ENCODE results near the gene TROAP. TPM values are rescaled to one million over a fixed set of nuclear protein-coding genes. Genes with fewer than 3 reads are reported as not detected.
A peak's percentile ranks its signal among the peaks of the same experiment; 100 is the strongest.

TROAP gene
- total RNA-seq, 1 donor from 2014 or later: 6.5 TPM

DNA sequence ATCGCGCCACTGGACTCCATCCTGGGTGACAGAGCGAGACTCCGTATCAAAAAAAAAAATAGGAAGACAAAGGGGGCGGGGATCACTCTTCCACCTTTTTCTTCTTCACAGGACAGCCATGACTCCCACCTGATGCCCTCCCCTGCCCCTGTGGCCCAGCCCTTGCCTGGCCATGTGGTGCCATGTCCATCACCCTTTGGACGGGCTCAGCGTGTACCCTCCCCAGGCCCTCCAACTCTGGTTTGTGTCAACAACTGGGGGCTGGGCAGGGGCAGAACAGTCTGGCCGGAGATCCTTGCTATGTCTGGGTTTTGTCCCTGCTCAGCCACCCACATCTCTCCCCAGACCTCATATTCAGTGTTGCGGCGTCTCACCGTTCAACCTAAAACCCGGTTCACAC, 5.8 kb downstream of the TROAP start:
- Mint-ChIP-seq H3K36me3 (ENCODE audit: low read depth) (peaks cover 2% of the 10 kb centered on the region), H3K27me3 (ENCODE audit: low read depth) (no peaks in the 10 kb centered on the region), H3K9me3 (ENCODE audit: low read depth) (no peaks in the 10 kb centered on the region), H3K4me3 (ENCODE audit: unreplicated experiment) (no peak overlapping the region), H3K27ac (ENCODE audit: unreplicated experiment) (no peak overlapping the region), H3K4me1 (ENCODE audit: low read depth) (peaks cover 7% of the 10 kb centered on the region)
- no peak for DNase-seq (ENCODE audit: low spot score)
- TF ChIP-seq, protein P1, sequence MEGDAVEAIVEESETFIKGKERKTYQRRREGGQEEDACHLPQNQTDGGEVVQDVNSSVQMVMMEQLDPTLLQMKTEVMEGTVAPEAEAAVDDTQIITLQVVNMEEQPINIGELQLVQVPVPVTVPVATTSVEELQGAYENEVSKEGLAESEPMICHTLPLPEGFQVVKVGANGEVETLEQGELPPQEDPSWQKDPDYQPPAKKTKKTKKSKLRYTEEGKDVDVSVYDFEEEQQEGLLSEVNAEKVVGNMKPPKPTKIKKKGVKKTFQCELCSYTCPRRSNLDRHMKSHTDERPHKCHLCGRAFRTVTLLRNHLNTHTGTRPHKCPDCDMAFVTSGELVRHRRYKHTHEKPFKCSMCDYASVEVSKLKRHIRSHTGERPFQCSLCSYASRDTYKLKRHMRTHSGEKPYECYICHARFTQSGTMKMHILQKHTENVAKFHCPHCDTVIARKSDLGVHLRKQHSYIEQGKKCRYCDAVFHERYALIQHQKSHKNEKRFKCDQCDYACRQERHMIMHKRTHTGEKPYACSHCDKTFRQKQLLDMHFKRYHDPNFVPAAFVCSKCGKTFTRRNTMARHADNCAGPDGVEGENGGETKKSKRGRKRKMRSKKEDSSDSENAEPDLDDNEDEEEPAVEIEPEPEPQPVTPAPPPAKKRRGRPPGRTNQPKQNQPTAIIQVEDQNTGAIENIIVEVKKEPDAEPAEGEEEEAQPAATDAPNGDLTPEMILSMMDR (IDR thresholded peaks at IDR 0.05): no peak

DNA sequence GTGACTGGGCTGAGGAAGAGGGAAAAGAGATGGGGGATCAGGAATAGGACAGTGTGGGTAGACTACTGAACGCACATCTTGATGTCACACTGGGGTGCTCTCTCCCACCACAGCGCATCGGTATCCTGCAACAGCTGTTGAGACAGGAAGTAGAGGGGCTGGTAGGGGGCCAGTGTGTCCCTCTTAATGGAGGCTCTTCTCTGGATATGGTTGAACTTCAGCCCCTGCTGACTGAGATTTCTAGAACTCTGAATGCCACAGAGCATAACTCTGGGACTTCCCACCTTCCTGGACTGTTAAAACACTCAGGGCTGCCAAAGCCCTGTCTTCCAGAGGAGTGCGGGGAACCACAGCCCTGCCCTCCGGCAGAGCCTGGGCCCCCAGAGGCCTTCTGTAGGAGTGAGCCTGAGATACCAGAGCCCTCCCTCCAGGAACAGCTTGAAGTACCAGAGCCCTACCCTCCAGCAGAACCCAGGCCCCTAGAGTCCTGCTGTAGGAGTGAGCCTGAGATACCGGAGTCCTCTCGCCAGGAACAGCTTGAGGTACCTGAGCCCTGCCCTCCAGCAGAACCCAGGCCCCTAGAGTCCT, 7.1 kb downstream of the TROAP start:
- TF ChIP-seq, protein P1 (IDR thresholded peaks at IDR 0.05): no peak
- Mint-ChIP-seq H3K36me3 (ENCODE audit: low read depth) (peaks cover 2% of the 10 kb centered on the region), H3K27me3 (ENCODE audit: low read depth) (no peaks in the 10 kb centered on the region), H3K27ac (ENCODE audit: unreplicated experiment) (no peak overlapping the region), H3K9me3 (ENCODE audit: low read depth) (no peaks in the 10 kb centered on the region), H3K4me3 (ENCODE audit: unreplicated experiment) (no peak overlapping the region), H3K4me1 (ENCODE audit: low read depth) (peaks cover 3% of the 10 kb centered on the region)
- no peak for DNase-seq (ENCODE audit: low spot score)

DNA sequence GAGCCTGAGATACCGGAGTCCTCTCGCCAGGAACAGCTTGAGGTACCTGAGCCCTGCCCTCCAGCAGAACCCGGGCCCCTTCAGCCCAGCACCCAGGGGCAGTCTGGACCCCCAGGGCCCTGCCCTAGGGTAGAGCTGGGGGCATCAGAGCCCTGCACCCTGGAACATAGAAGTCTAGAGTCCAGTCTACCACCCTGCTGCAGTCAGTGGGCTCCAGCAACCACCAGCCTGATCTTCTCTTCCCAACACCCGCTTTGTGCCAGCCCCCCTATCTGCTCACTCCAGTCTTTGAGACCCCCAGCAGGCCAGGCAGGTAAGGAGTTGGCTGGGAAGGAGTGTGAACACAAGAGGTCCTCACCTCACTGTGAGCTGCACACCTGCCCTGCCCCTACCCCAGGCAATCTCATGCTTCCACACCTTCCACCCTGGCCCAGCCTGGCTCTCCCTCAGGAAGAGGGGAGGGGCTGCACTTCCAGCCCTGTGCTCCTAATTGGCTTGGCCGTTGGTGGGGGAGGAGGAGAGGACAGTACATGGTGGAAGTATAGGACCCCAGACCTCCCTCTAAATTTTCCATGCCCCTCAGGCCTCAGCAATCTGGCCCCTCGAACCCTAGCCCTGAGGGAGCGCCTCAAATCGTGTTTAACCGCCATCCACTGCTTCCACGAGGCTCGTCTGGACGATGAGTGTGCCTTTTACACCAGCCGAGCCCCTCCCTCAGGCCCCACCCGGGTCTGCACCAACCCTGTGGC, 7.8 kb downstream of the TROAP start:
- DNase-seq (ENCODE audit: low spot score): no peak
- no peak overlapping the region for H3K27ac Mint-ChIP-seq (ENCODE audit: unreplicated experiment)
- H3K9me3 Mint-ChIP-seq (ENCODE audit: low read depth): no peaks in the 10 kb centered on the region
- no peaks in the 10 kb centered on the region for H3K27me3 Mint-ChIP-seq (ENCODE audit: low read depth)
- peaks cover 3% of the 10 kb centered on the region for H3K4me1 Mint-ChIP-seq (ENCODE audit: low read depth)
- peaks cover 2% of the 10 kb centered on the region for H3K36me3 Mint-ChIP-seq (ENCODE audit: low read depth)
- TF ChIP-seq, protein P1 (IDR thresholded peaks at IDR 0.05): no peak
- no peak overlapping the region for H3K4me3 Mint-ChIP-seq (ENCODE audit: unreplicated experiment)

DNA sequence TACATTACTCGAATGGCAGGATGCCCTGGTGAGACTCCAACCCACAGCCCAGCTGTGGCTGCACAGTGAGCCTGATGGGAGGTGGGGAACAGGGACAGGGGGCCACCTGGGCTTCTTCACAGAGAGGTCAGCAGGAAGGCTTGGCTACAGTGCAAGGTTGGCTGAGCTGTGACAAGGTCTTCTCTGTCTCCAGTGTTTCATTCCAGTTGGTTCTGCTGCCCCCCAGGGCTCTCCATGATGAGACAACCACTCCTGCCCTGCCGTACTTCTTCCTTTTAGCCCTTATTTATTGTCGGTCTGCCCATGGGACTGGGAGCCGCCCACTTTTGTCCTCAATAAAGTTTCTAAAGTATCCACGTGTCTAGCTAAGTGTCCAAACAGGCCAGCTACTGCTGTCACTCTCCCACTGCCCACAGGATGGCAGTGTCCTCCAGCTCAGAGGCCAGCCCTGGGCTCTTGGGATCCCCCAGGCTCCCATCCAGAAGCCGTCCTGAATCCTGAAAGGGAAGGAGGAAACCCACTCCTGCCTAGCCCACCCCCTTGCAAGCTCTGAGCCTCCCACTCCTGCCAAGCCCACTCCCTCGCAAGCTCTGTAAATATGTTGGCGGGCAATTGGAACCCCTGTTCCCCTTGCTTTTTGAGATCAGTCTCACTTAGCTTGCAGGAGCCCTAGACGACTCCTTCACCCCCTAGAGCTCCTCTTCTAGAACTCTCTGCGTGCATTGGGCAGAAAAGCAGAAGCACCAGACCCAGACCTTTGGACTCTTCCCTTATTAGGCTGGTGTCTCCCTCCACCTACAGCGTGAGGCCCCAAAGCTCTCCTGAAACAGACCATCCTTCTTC, 8.5 kb downstream of the TROAP start:
- H3K27ac Mint-ChIP-seq (ENCODE audit: unreplicated experiment): peak overlapping the region; percentile 73
- no peaks in the 10 kb centered on the region for H3K9me3 Mint-ChIP-seq (ENCODE audit: low read depth)
- H3K4me3 Mint-ChIP-seq (ENCODE audit: unreplicated experiment): no peak overlapping the region
- no peak for DNase-seq (ENCODE audit: low spot score)
- no peaks in the 10 kb centered on the region for H3K27me3 Mint-ChIP-seq (ENCODE audit: low read depth)
- TF ChIP-seq, protein P1 (IDR thresholded peaks at IDR 0.05): peak; percentile 87
- peaks cover 2% of the 10 kb centered on the region for H3K36me3 Mint-ChIP-seq (ENCODE audit: low read depth)
- H3K4me1 Mint-ChIP-seq (ENCODE audit: low read depth): peaks cover 3% of the 10 kb centered on the region

DNA sequence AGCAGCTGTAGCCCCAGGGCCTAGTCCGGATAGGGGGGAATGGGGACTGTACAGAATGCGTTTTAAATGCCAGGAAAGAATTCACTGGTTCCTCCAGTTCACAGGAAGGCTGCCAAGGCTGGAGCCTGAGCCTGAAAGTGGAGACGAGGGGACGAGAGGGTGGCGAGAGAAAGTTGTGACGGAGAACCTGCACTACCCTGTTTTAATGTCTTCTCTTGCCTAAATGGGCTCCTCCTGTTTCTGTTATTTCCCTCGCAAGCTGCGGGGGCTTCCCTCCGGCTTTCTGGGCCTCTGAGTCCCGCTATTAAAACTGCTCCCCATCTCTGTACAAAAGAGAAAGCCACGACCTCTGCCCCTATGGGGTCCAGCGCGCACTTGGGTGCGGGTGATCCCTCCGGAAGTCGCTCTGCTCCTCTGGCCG, 9.4 kb downstream of the TROAP start:
- no peaks in the 10 kb centered on the region for H3K9me3 Mint-ChIP-seq (ENCODE audit: low read depth)
- peaks cover 7% of the 10 kb centered on the region for H3K27me3 Mint-ChIP-seq (ENCODE audit: low read depth)
- no peak overlapping the region for H3K4me3 Mint-ChIP-seq (ENCODE audit: unreplicated experiment)
- H3K36me3 Mint-ChIP-seq (ENCODE audit: low read depth): peaks cover 2% of the 10 kb centered on the region
- TF ChIP-seq, protein P1 (IDR thresholded peaks at IDR 0.05): no peak
- peaks cover 10% of the 10 kb centered on the region for H3K4me1 Mint-ChIP-seq (ENCODE audit: low read depth)
- no peak for DNase-seq (ENCODE audit: low spot score)
- no peak overlapping the region for H3K27ac Mint-ChIP-seq (ENCODE audit: unreplicated experiment)

Data from chondrocyte (in vitro differentiated cells).